Activated CD4-positive, alpha-beta T cell treated with anti-CD3 and anti-CD28 coated beads, Interleukin-2, amount 10 ng/mL, durations not matched to agents 24 days and 14 days (primary cell): ENCODE results near the gene CGRRF1. TPM values are rescaled to one million over a fixed set of nuclear protein-coding genes. Genes with fewer than 3 reads are reported as not detected.

ENCODE experiments used
- DNase-seq: peaks from one replicate; pipeline ENCODE4 v3.0.0; 2022
- H3K27ac Mint-ChIP-seq: one replicate; pipeline ENCODE4 v1.8.0; 2022; ENCODE audit warnings: mild to moderate bottlenecking, mixed read lengths
- H3K27me3 Mint-ChIP-seq: one replicate; pipeline ENCODE4 v1.8.0; 2022; ENCODE audit warnings: mixed read lengths
- H3K36me3 Mint-ChIP-seq: one replicate; pipeline ENCODE4 v1.8.0; 2022; ENCODE audit warnings: low read depth, mild to moderate bottlenecking, mixed read lengths
- H3K4me1 Mint-ChIP-seq: one replicate; pipeline ENCODE4 v1.8.0; 2021; ENCODE audit warnings: mixed read lengths
- H3K4me3 Mint-ChIP-seq: one replicate; pipeline ENCODE4 v1.8.0; 2022; ENCODE audit warnings: mild to moderate bottlenecking, moderate library complexity, mixed read lengths
- H3K9me3 Mint-ChIP-seq: one replicate; pipeline ENCODE4 v1.8.0; 2021; ENCODE audit warnings: mixed read lengths
- intact Hi-C: fragments of 100-400 bp; cut with micrococcal nuclease; formaldehyde crosslinking; loops from one replicate; pipeline ENCODE4 v1.15.1; 2023
- total RNA-seq: library from RNA; stranded (reverse); gene quantifications from 2 replicates; pipeline ENCODE4 v1.2.3, GENCODE V29; 2022

Gene CGRRF1
- total RNA-seq, 1 donor from 2014 or later: 11.9 TPM

DNA sequence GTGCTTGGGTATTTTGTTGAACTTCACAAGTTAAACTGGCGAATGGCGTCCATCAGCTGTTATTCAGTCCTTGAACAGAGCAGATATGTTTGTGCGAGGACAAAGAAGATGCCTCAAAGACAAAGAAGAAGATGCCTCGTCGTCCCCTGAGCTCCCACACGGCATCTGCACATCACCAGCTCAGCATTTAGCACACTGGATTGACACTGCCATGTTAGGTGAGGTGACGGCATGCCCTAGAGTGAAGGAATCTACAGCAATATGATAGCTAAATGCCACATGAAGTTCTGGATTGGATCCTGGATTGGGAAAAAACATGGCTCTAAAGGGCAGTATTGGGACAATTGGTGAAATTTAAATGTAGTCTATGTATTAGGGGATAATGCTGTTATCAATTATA is 72.6 kb downstream of the CGRRF1 start:
- peaks cover 19% of the 10 kb centered on the region for H3K27me3 Mint-ChIP-seq
- H3K4me3 Mint-ChIP-seq: no peak overlapping the region
- no peak for DNase-seq
- H3K9me3 Mint-ChIP-seq: peaks cover 3% of the 10 kb centered on the region
- peaks cover 2% of the 10 kb centered on the region for H3K4me1 Mint-ChIP-seq
- intact Hi-C loops: no loop called here
- no peaks in the 10 kb centered on the region for H3K36me3 Mint-ChIP-seq
- H3K27ac Mint-ChIP-seq: no peak overlapping the region

DNA sequence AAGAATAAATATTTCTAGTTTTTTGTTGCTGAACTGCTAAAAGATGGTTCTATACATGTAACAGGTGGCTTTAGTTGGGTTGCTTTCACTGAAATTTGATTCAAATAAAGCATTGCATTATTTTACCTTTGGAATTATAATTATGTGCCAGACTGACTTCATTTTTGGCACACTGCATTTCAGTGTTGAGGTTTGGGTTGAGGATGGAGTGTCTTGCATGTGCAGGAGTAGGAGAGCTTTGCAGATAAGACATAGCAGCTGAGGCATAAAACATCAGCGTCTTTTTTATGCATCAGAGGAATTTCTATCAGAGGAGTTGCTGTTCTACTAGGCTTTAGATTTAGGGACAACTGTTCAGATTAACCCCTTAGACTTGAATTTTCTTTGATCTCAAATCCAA is 74.4 kb downstream of the CGRRF1 start:
- Mint-ChIP-seq H3K27me3 (peaks cover 17% of the 10 kb centered on the region), H3K4me1 (no peaks in the 10 kb centered on the region), H3K4me3 (no peak overlapping the region), H3K27ac (no peak overlapping the region), H3K36me3 (no peaks in the 10 kb centered on the region), H3K9me3 (peaks cover 3% of the 10 kb centered on the region)
- no peak for DNase-seq
- intact Hi-C loops: no loop called here

GRCh38 chr14:54585214-54585613 is 75.5 kb downstream of the CGRRF1 start:
- H3K4me3 Mint-ChIP-seq: no peak overlapping the region
- intact Hi-C loops: no loop called here
- no peaks in the 10 kb centered on the region for H3K4me1 Mint-ChIP-seq
- H3K27ac Mint-ChIP-seq: no peak overlapping the region
- H3K27me3 Mint-ChIP-seq: peaks cover 17% of the 10 kb centered on the region
- H3K36me3 Mint-ChIP-seq: no peaks in the 10 kb centered on the region
- DNase-seq: no peak
- peaks cover 3% of the 10 kb centered on the region for H3K9me3 Mint-ChIP-seq

Other genes starting within 250 kb of the CGRRF1 start
- gene CDKN3, start 112.9 kb upstream of the CGRRF1 start, total RNA-seq: 42.5 and 50.8 TPM in 2 replicates
- 113 and 116 TPM in 2 replicates for gene CNIH1, start 68.5 kb upstream of the CGRRF1 start, total RNA-seq
- gene GMFB, start 20.9 kb upstream of the CGRRF1 start, total RNA-seq: 40.9 and 41.1 TPM in 2 replicates
- 4.6 and 5.7 TPM in 2 replicates for gene SAMD4A, start 57.2 kb downstream of the CGRRF1 start, total RNA-seq